Measurements from ENCODE around the gene RNF187. TPM values are rescaled to one million over a fixed set of nuclear protein-coding genes. Genes with fewer than 3 reads are reported as not detected.
A peak's percentile ranks its signal among the peaks of the same experiment; 100 is the strongest.

Gene RNF187
- total and polyA plus RNA-seq, 2 donors (not counting 1 experiment from before 2014, with no cell fraction given) = 46.1 to 89.5 TPM

DNA sequence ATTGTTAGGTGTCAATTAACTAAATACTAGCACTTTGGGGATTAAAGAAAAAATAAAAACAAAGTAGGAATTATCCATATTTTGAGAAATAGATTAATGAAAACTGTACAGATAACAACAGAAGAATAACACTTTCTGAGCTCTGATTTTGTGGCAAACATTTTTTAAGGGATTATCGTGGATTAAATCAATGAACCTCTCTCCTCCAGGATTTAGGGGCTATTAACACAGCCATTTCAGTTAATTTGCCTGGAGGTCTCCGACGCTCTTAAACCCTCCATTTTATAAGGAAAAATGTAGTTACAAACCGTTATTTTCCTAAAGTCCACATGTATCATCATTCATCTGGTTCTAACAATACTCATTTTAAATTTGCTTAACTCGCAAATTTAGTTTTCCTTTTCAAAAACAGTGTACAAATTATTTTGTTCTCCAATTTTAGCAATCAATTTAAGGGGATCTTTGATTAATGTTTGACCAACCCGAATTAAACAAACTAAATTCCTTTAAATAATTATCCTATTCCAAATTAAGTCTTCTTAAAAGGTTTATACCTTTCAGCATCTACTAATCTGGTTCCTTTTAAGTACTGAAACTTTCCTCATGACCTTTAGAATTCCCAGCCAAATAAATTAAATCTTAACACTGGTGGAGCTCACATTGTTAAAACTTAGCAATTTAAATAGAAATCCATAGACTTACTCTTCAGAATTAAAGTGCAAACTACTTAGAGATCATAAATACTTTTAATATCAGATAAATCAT, 30.7 kb upstream of the RNF187 start:
- no peaks in the 10 kb centered on the region for H4K20me1 ChIP-seq (ENCODE audit: control insufficient read depth, extremely low read depth, insufficient read depth, low read length)
- H3K9ac ChIP-seq (ENCODE audit: insufficient read depth, low read length) = peak overlapping the region; percentile 78
- no peak overlapping the region for H3K27ac ChIP-seq (ENCODE audit: insufficient read depth, low read length)
- no peaks in the 10 kb centered on the region for H3K27me3 ChIP-seq (ENCODE audit: control insufficient read depth, insufficient read depth, low read length)
- DNase-seq (ENCODE audit: low read depth in 2 of 2) = no peak
- no peaks in the 10 kb centered on the region for H3K36me3 ChIP-seq (ENCODE audit: control insufficient read depth, insufficient read depth, low read length)
- H3K9me3 ChIP-seq (ENCODE audit: control insufficient read depth, insufficient read depth, low read depth, low read length) = no peaks in the 10 kb centered on the region
- H3K4me1 ChIP-seq (ENCODE audit: control insufficient read depth, extremely low read depth, insufficient read depth, low read length) = peaks cover 4% of the 10 kb centered on the region
- no peak overlapping the region for H2AFZ ChIP-seq (ENCODE audit: low read length)
- H3K4me2 ChIP-seq (ENCODE audit: extremely low read depth, insufficient read depth, low read length) = peak overlapping the region; percentile 73
- H3K4me3 ChIP-seq (replicated peaks in 1 of 4; ENCODE audit: control extremely low read depth in 1 of 4, insufficient read depth in 1 of 4, low read depth in 3 of 4, low read length in 4 of 4) = peak overlapping the region; percentile 58 to 84 (median 70)
- TF ChIP-seq, protein P1, sequence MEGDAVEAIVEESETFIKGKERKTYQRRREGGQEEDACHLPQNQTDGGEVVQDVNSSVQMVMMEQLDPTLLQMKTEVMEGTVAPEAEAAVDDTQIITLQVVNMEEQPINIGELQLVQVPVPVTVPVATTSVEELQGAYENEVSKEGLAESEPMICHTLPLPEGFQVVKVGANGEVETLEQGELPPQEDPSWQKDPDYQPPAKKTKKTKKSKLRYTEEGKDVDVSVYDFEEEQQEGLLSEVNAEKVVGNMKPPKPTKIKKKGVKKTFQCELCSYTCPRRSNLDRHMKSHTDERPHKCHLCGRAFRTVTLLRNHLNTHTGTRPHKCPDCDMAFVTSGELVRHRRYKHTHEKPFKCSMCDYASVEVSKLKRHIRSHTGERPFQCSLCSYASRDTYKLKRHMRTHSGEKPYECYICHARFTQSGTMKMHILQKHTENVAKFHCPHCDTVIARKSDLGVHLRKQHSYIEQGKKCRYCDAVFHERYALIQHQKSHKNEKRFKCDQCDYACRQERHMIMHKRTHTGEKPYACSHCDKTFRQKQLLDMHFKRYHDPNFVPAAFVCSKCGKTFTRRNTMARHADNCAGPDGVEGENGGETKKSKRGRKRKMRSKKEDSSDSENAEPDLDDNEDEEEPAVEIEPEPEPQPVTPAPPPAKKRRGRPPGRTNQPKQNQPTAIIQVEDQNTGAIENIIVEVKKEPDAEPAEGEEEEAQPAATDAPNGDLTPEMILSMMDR (conservative IDR thresholded peaks at IDR 0.05 in 1 of 2, IDR thresholded peaks at IDR 0.05 in 1 of 2; ENCODE audit: low read depth in 1 of 2, low read length in 2 of 2) = no peak
- no peak for TF ChIP-seq EZH2 (IDR thresholded peaks at IDR 0.05; ENCODE audit: low read length, missing control alignments)
- H3K79me2 ChIP-seq (ENCODE audit: control insufficient read depth, insufficient read depth, low read length) = peaks cover 5% of the 10 kb centered on the region

DNA sequence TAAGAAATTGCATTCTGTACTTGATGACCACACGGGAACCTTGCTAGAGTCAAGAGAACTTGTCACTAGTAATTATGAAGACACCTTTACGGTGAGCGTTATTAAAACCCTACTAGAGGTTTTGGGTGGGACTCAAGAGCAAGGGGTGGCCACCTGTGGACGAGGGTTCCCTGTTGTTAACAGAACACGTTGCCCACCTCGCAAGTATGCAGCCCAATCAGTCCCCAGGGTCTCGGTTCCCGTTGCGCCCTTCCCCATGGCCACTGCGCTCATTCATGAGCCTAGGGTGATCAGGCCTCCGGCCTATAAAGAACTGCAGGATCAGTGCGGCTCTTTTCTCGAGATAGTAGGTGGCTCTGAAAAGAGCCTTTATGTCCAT, 30.2 kb upstream of the RNF187 start:
- H3K4me1 ChIP-seq (ENCODE audit: control insufficient read depth, extremely low read depth, insufficient read depth, low read length) = peaks cover 4% of the 10 kb centered on the region
- H3K79me2 ChIP-seq (ENCODE audit: control insufficient read depth, insufficient read depth, low read length) = peaks cover 5% of the 10 kb centered on the region
- peak overlapping the region; percentile 78 for H3K9ac ChIP-seq (ENCODE audit: insufficient read depth, low read length)
- peak overlapping the region; percentile 82 for H2AFZ ChIP-seq (ENCODE audit: low read length)
- DNase-seq (ENCODE audit: low read depth in 2 of 2) = no peak
- peak overlapping the region; percentile 58 to 84 (median 70) for H3K4me3 ChIP-seq (replicated peaks in 1 of 4; ENCODE audit: control extremely low read depth in 1 of 4, insufficient read depth in 1 of 4, low read depth in 3 of 4, low read length in 4 of 4)
- peak overlapping the region; percentile 73 for H3K27ac ChIP-seq (ENCODE audit: insufficient read depth, low read length)
- no peaks in the 10 kb centered on the region for H3K9me3 ChIP-seq (ENCODE audit: control insufficient read depth, insufficient read depth, low read depth, low read length)
- no peaks in the 10 kb centered on the region for H3K36me3 ChIP-seq (ENCODE audit: control insufficient read depth, insufficient read depth, low read length)
- no peak for TF ChIP-seq EZH2 (IDR thresholded peaks at IDR 0.05; ENCODE audit: low read length, missing control alignments)
- TF ChIP-seq, protein P1 (conservative IDR thresholded peaks at IDR 0.05 in 1 of 2, IDR thresholded peaks at IDR 0.05 in 1 of 2; ENCODE audit: low read depth in 1 of 2, low read length in 2 of 2) = no peak
- H3K27me3 ChIP-seq (ENCODE audit: control insufficient read depth, insufficient read depth, low read length) = no peaks in the 10 kb centered on the region
- peak overlapping the region; percentile 73 for H3K4me2 ChIP-seq (ENCODE audit: extremely low read depth, insufficient read depth, low read length)
- H4K20me1 ChIP-seq (ENCODE audit: control insufficient read depth, extremely low read depth, insufficient read depth, low read length) = no peaks in the 10 kb centered on the region

DNA sequence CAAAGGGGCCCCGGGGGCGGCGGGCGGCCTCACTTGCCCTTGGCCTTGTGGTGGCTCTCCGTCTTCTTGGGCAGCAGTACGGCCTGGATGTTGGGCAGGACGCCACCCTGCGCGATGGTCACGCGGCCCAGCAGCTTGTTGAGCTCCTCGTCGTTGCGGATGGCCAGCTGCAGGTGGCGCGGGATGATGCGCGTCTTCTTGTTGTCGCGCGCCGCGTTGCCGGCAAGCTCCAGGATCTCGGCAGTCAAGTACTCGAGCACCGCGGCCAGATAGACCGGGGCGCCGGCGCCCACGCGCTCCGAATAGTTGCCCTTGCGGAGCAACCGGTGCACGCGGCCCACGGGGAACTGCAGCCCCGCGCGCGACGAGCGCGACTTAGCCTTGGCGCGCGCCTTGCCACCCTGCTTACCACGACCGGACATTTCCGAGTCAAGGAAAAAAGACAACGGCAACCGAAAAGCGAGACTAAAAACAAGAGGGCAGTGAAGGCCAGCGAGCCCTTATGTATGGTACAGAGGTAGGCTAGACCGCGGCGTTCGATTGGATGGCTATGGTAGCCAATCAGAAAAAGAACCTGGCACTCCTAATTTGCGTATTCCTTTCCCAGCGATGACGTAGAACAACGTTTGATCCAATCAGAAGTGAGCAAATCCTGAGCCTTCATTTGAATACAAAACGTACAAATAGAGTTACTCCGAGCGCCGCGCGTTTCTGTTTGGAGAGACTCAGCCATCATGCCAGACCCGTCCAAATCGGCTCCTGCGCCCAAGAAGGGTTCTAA, 29.6 kb upstream of the RNF187 start:
- Histone ChIP-seq H3K79me2 (ENCODE audit: control insufficient read depth, insufficient read depth, low read length) (peaks cover 5% of the 10 kb centered on the region), H3K27me3 (ENCODE audit: control insufficient read depth, insufficient read depth, low read length) (no peaks in the 10 kb centered on the region), H2AFZ (ENCODE audit: low read length) (peak overlapping the region; percentile 88), H4K20me1 (ENCODE audit: control insufficient read depth, extremely low read depth, insufficient read depth, low read length) (no peaks in the 10 kb centered on the region), H3K9me3 (ENCODE audit: control insufficient read depth, insufficient read depth, low read depth, low read length) (no peaks in the 10 kb centered on the region), H3K27ac (ENCODE audit: insufficient read depth, low read length) (peak overlapping the region; percentile 76), H3K4me1 (ENCODE audit: control insufficient read depth, extremely low read depth, insufficient read depth, low read length) (peaks cover 4% of the 10 kb centered on the region), H3K9ac (ENCODE audit: insufficient read depth, low read length) (peak overlapping the region; percentile 78), H3K4me3 (replicated peaks in 1 of 4; ENCODE audit: control extremely low read depth in 1 of 4, insufficient read depth in 1 of 4, low read depth in 3 of 4, low read length in 4 of 4) (peak overlapping the region; percentile 64 to 84 (median 76)), H3K36me3 (ENCODE audit: control insufficient read depth, insufficient read depth, low read length) (no peaks in the 10 kb centered on the region), H3K4me2 (ENCODE audit: extremely low read depth, insufficient read depth, low read length) (peak overlapping the region; percentile 99)
- TF ChIP-seq EZH2 (IDR thresholded peaks at IDR 0.05; ENCODE audit: low read length, missing control alignments) = no peak
- TF ChIP-seq, protein P1 (conservative IDR thresholded peaks at IDR 0.05 in 1 of 2, IDR thresholded peaks at IDR 0.05 in 1 of 2; ENCODE audit: low read depth in 1 of 2, low read length in 2 of 2) = peak; percentile 23 to 35
- peak; percentile 98 to 99 for DNase-seq (ENCODE audit: low read depth in 2 of 2)

Data from fibroblast of lung (primary cell).